GM12878 (cell line): Measurements from ENCODE around the gene ROM1. TPM values are rescaled to one million over a fixed set of nuclear protein-coding genes. Genes with fewer than 3 reads are reported as not detected.

Source experiments
- BRCA1 ChIP-seq: IDR thresholded peaks from 2 replicates; pipeline ENCODE4 v1.6.1; 2011; ENCODE audit warnings: low read depth, low read length, improper control_type of control experiment
- ZNF217 ChIP-seq: fragments of 450-650 bp; IDR thresholded peaks from 2 replicates; pipeline ENCODE4 v1.6.1; 2017; ENCODE audit warnings: antibody characterized with exemption, mild to moderate bottlenecking
- ZNF274 ChIP-seq: IDR thresholded peaks from one replicate; pipeline ENCODE4 v1.8.0; 2011; ENCODE audit not compliant: insufficient read length, insufficient read depth
- ZZZ3 ChIP-seq: IDR thresholded peaks from 2 replicates; pipeline ENCODE4 v1.6.1; 2011; ENCODE audit warnings: low read depth; ENCODE audit not compliant: control insufficient read depth, insufficient read length
- polyA plus RNA-seq, 11 experiments: library from polyadenylated mRNA; depleted of rRNA in 4 of 11; unstranded in 6 of 11; stranded (reverse) in 5 of 11; fragments of >200 nt; fragmentation: Nextera tagmentation in 4 of 11; fragmentation: Illumina TruSeq in 1 of 11; extraction: Ambion mirVana in 4 of 11; extraction: Trizol in 1 of 11; gene quantifications; 1 replicate in 1 of 11; 2 replicates in 10 of 11; pipeline versions ENCODE4 v1.2.1 to v1.2.3, GENCODE V29; 2011 to 2016; ENCODE audit warnings: inconsistent platforms in 2 of 11, missing spikeins in 2 of 11, low read depth in 1 of 11
- total RNA-seq, 4 experiments: library from RNA; depleted of rRNA in 3 of 4; stranded (reverse); fragments of >200 nt in 3 of 4; fragmentation: Illumina TruSeq in 1 of 4; extraction: Trizol in 1 of 4; gene quantifications; 2 replicates each; pipeline versions ENCODE4 v1.2.1 to v1.2.3, GENCODE V29; 2013 to 2021
- TF ChIP-seq, protein P1 (sequence below): IDR thresholded peaks from 2 replicates; pipeline ENCODE4 v1.6.1; 2012; ENCODE audit warnings: improper control_type of control experiment, low read depth, low read length; ENCODE audit not compliant: insufficient replicate concordance
- TF ChIP-seq, protein P2 (sequence below): fragments of 450-650 bp; IDR thresholded peaks from 2 replicates; pipeline ENCODE4 v1.6.1; 2017; ENCODE audit warnings: mild to moderate bottlenecking, moderate library complexity
- TF ChIP-seq, protein P3 (sequence below): fragments of 450-650 bp; IDR thresholded peaks from 2 replicates; pipeline ENCODE4 v1.6.1; 2017; ENCODE audit warnings: antibody characterized with exemption, mild to moderate bottlenecking, moderate library complexity

ROM1 gene
- total and polyA plus RNA-seq, 10 of the 15 experiments (the other 5 are each of a cell fraction or from before 2014, with no cell fraction given) = 0.42 to 3.0 (median 1.1) TPM

DNA sequence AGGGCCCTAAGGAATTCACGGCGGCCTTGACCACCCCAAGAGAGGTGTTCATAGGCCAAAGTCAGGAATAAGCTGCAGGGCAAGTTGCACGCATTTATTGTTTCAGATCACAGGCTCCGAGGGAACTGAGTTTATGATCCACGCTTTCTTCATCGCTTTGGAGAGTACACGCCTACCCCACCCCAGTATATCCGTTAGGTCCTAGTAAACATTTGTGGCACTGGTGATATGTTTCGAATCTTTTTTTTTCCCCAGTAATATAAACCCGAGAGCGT lies 32.6 kb downstream of the ROM1 start (continued):
- TF ChIP-seq, protein P1, sequence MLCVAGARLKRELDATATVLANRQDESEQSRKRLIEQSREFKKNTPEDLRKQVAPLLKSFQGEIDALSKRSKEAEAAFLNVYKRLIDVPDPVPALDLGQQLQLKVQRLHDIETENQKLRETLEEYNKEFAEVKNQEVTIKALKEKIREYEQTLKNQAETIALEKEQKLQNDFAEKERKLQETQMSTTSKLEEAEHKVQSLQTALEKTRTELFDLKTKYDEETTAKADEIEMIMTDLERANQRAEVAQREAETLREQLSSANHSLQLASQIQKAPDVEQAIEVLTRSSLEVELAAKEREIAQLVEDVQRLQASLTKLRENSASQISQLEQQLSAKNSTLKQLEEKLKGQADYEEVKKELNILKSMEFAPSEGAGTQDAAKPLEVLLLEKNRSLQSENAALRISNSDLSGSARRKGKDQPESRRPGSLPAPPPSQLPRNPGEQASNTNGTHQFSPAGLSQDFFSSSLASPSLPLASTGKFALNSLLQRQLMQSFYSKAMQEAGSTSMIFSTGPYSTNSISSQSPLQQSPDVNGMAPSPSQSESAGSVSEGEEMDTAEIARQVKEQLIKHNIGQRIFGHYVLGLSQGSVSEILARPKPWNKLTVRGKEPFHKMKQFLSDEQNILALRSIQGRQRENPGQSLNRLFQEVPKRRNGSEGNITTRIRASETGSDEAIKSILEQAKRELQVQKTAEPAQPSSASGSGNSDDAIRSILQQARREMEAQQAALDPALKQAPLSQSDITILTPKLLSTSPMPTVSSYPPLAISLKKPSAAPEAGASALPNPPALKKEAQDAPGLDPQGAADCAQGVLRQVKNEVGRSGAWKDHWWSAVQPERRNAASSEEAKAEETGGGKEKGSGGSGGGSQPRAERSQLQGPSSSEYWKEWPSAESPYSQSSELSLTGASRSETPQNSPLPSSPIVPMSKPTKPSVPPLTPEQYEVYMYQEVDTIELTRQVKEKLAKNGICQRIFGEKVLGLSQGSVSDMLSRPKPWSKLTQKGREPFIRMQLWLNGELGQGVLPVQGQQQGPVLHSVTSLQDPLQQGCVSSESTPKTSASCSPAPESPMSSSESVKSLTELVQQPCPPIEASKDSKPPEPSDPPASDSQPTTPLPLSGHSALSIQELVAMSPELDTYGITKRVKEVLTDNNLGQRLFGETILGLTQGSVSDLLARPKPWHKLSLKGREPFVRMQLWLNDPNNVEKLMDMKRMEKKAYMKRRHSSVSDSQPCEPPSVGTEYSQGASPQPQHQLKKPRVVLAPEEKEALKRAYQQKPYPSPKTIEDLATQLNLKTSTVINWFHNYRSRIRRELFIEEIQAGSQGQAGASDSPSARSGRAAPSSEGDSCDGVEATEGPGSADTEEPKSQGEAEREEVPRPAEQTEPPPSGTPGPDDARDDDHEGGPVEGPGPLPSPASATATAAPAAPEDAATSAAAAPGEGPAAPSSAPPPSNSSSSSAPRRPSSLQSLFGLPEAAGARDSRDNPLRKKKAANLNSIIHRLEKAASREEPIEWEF = no peak
- TF ChIP-seq, protein P2, sequence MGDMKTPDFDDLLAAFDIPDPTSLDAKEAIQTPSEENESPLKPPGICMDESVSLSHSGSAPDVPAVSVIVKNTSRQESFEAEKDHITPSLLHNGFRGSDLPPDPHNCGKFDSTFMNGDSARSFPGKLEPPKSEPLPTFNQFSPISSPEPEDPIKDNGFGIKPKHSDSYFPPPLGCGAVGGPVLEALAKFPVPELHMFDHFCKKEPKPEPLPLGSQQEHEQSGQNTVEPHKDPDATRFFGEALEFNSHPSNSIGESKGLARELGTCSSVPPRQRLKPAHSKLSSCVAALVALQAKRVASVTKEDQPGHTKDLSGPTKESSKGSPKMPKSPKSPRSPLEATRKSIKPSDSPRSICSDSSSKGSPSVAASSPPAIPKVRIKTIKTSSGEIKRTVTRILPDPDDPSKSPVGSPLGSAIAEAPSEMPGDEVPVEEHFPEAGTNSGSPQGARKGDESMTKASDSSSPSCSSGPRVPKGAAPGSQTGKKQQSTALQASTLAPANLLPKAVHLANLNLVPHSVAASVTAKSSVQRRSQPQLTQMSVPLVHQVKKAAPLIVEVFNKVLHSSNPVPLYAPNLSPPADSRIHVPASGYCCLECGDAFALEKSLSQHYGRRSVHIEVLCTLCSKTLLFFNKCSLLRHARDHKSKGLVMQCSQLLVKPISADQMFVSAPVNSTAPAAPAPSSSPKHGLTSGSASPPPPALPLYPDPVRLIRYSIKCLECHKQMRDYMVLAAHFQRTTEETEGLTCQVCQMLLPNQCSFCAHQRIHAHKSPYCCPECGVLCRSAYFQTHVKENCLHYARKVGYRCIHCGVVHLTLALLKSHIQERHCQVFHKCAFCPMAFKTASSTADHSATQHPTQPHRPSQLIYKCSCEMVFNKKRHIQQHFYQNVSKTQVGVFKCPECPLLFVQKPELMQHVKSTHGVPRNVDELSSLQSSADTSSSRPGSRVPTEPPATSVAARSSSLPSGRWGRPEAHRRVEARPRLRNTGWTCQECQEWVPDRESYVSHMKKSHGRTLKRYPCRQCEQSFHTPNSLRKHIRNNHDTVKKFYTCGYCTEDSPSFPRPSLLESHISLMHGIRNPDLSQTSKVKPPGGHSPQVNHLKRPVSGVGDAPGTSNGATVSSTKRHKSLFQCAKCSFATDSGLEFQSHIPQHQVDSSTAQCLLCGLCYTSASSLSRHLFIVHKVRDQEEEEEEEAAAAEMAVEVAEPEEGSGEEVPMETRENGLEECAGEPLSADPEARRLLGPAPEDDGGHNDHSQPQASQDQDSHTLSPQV = no peak
- no peak for TF ChIP-seq ZNF274
- TF ChIP-seq BRCA1 = no peak
- no peak for TF ChIP-seq ZZZ3
- no peak for TF ChIP-seq ZNF217
- TF ChIP-seq, protein P3, sequence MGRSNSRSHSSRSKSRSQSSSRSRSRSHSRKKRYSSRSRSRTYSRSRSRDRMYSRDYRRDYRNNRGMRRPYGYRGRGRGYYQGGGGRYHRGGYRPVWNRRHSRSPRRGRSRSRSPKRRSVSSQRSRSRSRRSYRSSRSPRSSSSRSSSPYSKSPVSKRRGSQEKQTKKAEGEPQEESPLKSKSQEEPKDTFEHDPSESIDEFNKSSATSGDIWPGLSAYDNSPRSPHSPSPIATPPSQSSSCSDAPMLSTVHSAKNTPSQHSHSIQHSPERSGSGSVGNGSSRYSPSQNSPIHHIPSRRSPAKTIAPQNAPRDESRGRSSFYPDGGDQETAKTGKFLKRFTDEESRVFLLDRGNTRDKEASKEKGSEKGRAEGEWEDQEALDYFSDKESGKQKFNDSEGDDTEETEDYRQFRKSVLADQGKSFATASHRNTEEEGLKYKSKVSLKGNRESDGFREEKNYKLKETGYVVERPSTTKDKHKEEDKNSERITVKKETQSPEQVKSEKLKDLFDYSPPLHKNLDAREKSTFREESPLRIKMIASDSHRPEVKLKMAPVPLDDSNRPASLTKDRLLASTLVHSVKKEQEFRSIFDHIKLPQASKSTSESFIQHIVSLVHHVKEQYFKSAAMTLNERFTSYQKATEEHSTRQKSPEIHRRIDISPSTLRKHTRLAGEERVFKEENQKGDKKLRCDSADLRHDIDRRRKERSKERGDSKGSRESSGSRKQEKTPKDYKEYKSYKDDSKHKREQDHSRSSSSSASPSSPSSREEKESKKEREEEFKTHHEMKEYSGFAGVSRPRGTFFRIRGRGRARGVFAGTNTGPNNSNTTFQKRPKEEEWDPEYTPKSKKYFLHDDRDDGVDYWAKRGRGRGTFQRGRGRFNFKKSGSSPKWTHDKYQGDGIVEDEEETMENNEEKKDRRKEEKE = no peak
- TF ChIP-seq, all 136 proteins: peak for 0
